HepG2 (cell line): ENCODE data around the gene PCBP2. TPM values are rescaled to one million over a fixed set of nuclear protein-coding genes. Genes with fewer than 3 reads are reported as not detected.
A peak's percentile ranks its signal among the peaks of the same experiment; 100 is the strongest.

ENCODE experiments used
- ATAC-seq: fragments of 200-7000 bp; cut with Tn5 transposase; 3 replicates; pipeline ENCODE4 v1.9.1; 2020; ENCODE audit warnings: mild to moderate bottlenecking, moderate library complexity
- BruUV-seq: library from RNA; stranded (reverse); fragments of 400-500 nt; replicated peaks from 2 replicates; lab custom pipeline; 2021; lab: Mats Ljungman, UMichigan
- CTCF ChIA-PET: fragments of 300-600 bp; formaldehyde crosslinking; extraction: SDS; loops from one replicate; lab custom pipeline; 2021; ENCODE audit warnings: low total read pairs, inconsistent platforms, low intra/inter-chr PET ratio; lab: Yijun Ruan, JAX
- POLR2A ChIA-PET: fragments of 350-600 bp; sonication (Branson Sonifier 250); formaldehyde crosslinking; loops from one replicate; lab custom pipeline; 2020; ENCODE audit warnings: antibody characterized with exemption, inconsistent platforms; lab: Yijun Ruan, JAX
- DNase-seq: peaks from one replicate; pipeline ENCODE4 v3.0.0-alpha.2; 2015; ENCODE audit warnings: low spot score
- FAIRE-seq: peaks from 3 replicates; lab custom pipeline; 2011; peaks lifted over from hg19 to GRCh38; lab: Jason Lieb, UNC
- H2AFZ ChIP-seq: one replicate; pipeline ENCODE4 v1.6.1; 2011; ENCODE audit warnings: low read length, inconsistent platforms
- H3K27ac ChIP-seq: fragments of 300-600 bp; 3 replicates; pipeline ENCODE4 v1.8.0; 2011; ENCODE audit warnings: mixed run types, mild to moderate bottlenecking, mixed read lengths, low read length, inconsistent platforms; ENCODE audit not compliant: insufficient read depth; ENCODE audit errors: extremely low read length
- H3K27me3 ChIP-seq, 2 experiments: fragments of 200-600 bp in 1 of 2; 2 replicates in 1 of 2; 3 replicates in 1 of 2; pipeline versions ENCODE4 v1.6.0 to v1.8.0; 2011; ENCODE audit warnings: low read length in 2 of 2, mild to moderate bottlenecking in 2 of 2, moderate library complexity in 2 of 2, inconsistent platforms in 1 of 2; ENCODE audit not compliant: insufficient read depth in 2 of 2, control insufficient read depth in 1 of 2
- H3K36me3 ChIP-seq, 2 experiments: fragments of 200-600 bp in 1 of 2; replicated peaks in 1 of 2; 2 replicates in 1 of 2; 3 replicates in 1 of 2; pipeline versions ENCODE4 v1.5.1 to v1.8.0; 2011; ENCODE audit warnings: low read length in 2 of 2, inconsistent platforms in 1 of 2; ENCODE audit not compliant: insufficient read depth in 2 of 2, control insufficient read depth in 1 of 2
- H3K4me1 ChIP-seq: 2 replicates; pipeline ENCODE4 v1.5.1; 2012; ENCODE audit warnings: low read length, inconsistent platforms; ENCODE audit not compliant: insufficient read depth
- H3K4me2 ChIP-seq: 2 replicates; pipeline ENCODE4 v1.6.0; 2011; ENCODE audit warnings: low read depth, low read length, inconsistent platforms
- H3K4me3 ChIP-seq, 3 experiments: fragments of 200-600 bp in 1 of 3; sonication (generic), shearing (Covaris generic) in 1 of 3; replicated peaks in 1 of 3; 2 replicates each; pipeline ENCODE4 v1.5.1; 2011 to 2016; ENCODE audit warnings: low read length in 3 of 3, inconsistent platforms in 2 of 3, low read depth in 2 of 3, mild to moderate bottlenecking in 2 of 3, control low read depth in 1 of 3, mixed read lengths in 1 of 3; ENCODE audit not compliant: insufficient read depth in 1 of 3
- H3K79me2 ChIP-seq: one replicate; pipeline ENCODE4 v1.6.1; 2011; ENCODE audit warnings: low read length, inconsistent platforms; ENCODE audit not compliant: insufficient read depth
- H3K9ac ChIP-seq: 2 replicates; pipeline ENCODE4 v1.6.0; 2011; ENCODE audit warnings: mild to moderate bottlenecking, low read depth, low read length, inconsistent platforms; ENCODE audit not compliant: insufficient read depth
- H3K9me3 ChIP-seq: 2 replicates; pipeline ENCODE4 v1.5.1; 2012; ENCODE audit warnings: mild to moderate bottlenecking, low read length
- H4K20me1 ChIP-seq: 2 replicates; pipeline ENCODE4 v1.6.0; 2011; ENCODE audit warnings: inconsistent platforms, mild to moderate bottlenecking, low read length, moderate library complexity; ENCODE audit not compliant: insufficient read depth
- POLR2A ChIP-seq, 2 experiments: IDR thresholded peaks; 2 replicates each; pipeline ENCODE4 v1.6.1; 2011; ENCODE audit warnings: low read depth in 2 of 2, low read length in 2 of 2, mild to moderate bottlenecking in 1 of 2, moderate library complexity in 1 of 2; ENCODE audit not compliant: insufficient read depth in 1 of 2
- POLR2AphosphoS5 ChIP-seq: IDR thresholded peaks from 2 replicates; pipeline ENCODE4 v1.6.1; 2012; ENCODE audit warnings: low read depth, low read length
- RBM22 ChIP-seq: fragments of 200-400 bp; formaldehyde crosslinking; optimal IDR thresholded peaks from 2 replicates; pipeline ENCODE3; 2017; ENCODE audit warnings: mild to moderate bottlenecking, low read length, moderate library complexity
- SKIL ChIP-seq: sonication (generic); formaldehyde crosslinking; IDR thresholded peaks from 2 replicates; pipeline ENCODE4 v1.8.0; 2022; ENCODE audit warnings: missing genetic modification reagents, mild to moderate bottlenecking, moderate library complexity, borderline replicate concordance
- SSRP1 ChIP-seq: IDR thresholded peaks from 2 replicates; pipeline ENCODE4 v1.6.1; 2016; ENCODE audit warnings: control low read depth
- STAT6 ChIP-seq: sonication (generic); formaldehyde crosslinking; IDR thresholded peaks from 2 replicates; pipeline ENCODE4 v1.4.0; 2020; ENCODE audit warnings: missing genetic modification reagents, mild to moderate bottlenecking, borderline replicate concordance
- ZNF546 ChIP-seq: sonication (generic); formaldehyde crosslinking; conservative IDR thresholded peaks from 2 replicates; pipeline ENCODE4 v1.8.1; 2023; ENCODE audit warnings: mild to moderate bottlenecking, missing genetic modification reagents
- WGBS: methylation state at CpG from one replicate; pipeline ENCODE4 v1.1.6; 2017; ENCODE audit warnings: low lambda C conversion rate; 5-methylcytosine and 5-hydroxymethylcytosine counted together
- in situ Hi-C: cut with HindIII; loops from 2 replicates; pipeline ENCODE4 v1.10.0; 2017; ENCODE audit warnings: low pct_unique_long_range_greater_than_20kb; ENCODE audit not compliant: extremely low pct_ligation_motif_present
- intact Hi-C: fragments of 100-400 bp; cut with micrococcal nuclease; formaldehyde crosslinking; loops from one replicate; pipeline ENCODE4 v1.10.0; 2022; ENCODE audit not compliant: unreplicated experiment
- polyA plus RNA-seq, 8 experiments: library from polyadenylated mRNA; depleted of rRNA in 3 of 8; stranded (reverse) in 7 of 8; unstranded in 1 of 8; fragments of >200 nt; fragmentation: Illumina TruSeq in 4 of 8; extraction: Trizol in 4 of 8; gene quantifications; 2 replicates each; pipeline versions ENCODE4 v1.2.1 to v1.2.3, GENCODE V29; 2011 to 2016; ENCODE audit warnings: low read depth in 4 of 8, missing spikeins in 1 of 8, mixed read lengths in 1 of 8; ENCODE audit not compliant: insufficient read depth in 1 of 8
- total RNA-seq, 5 experiments: library from RNA; depleted of rRNA; stranded (reverse); fragments of >200 nt; fragmentation: Illumina TruSeq; extraction: Trizol; gene quantifications; 2 replicates each; pipeline ENCODE4 v1.2.3, GENCODE V29; 2016; ENCODE audit warnings: low read depth in 1 of 5

The PCBP2 gene
- total and polyA plus RNA-seq, 2 of the 13 experiments (the other 11 are each of a cell fraction or from before 2014, with no cell fraction given): 154 to 345 TPM

- ChIA-PET POLR2A (interaction anchor here (1.2 kb wide), 1 partner anchor 15 kb away, joined by 7 read pairs; the partner anchor contains the start of gene TARBP2), CTCF (no interaction called here)
- no peaks in the 10 kb centered on the region for H3K27me3 ChIP-seq
- BruUV-seq: no TSS peak
- no peak for FAIRE-seq
- intact Hi-C loops: no loop called here
- no peaks in the 10 kb centered on the region for H3K9me3 ChIP-seq
- in situ Hi-C loops: no loop called here
- H3K4me2 ChIP-seq: no peak overlapping the region
- no peak overlapping the region for H3K9ac ChIP-seq
- H3K36me3 ChIP-seq: peaks cover 4 to 16% of the 10 kb centered on the region in 2 experiments; a peak in 3 of 5 replicates
- WGBS: 97% methylated on average over 5 of the region's 10 CpGs
- H3K79me2 ChIP-seq: no peaks in the 10 kb centered on the region
- DNase-seq: no peak
- H3K27ac ChIP-seq: no peak overlapping the region
- TF ChIP-seq ZNF546 (CRISPR knock-in tag) (no peak), RBM22 (peak; percentile 36), SSRP1 (CRISPR knock-in tag) (peak; percentile 45; the same call in 1 of the 2 replicates), POLR2A (IDR thresholded peaks at IDR 0.05; ENCODE audit: insufficient read depth in 1 of 2, low read depth in 2 of 2, low read length in 2 of 2) (peak in 1 of 2 experiments; percentile 24; a peak in 2 of 4 replicates), POLR2AphosphoS5 (0 out of 2 replicates have a peak, but pooled peaks have one; percentile 23), STAT6 (no peak), SKIL (CRISPR knock-in tag) (no peak)
- ATAC-seq: peak; percentile 3
- H2AFZ ChIP-seq: no peak overlapping the region
- no peaks in the 10 kb centered on the region for H3K4me1 ChIP-seq
- no peak overlapping the region for H3K4me3 ChIP-seq
- H4K20me1 ChIP-seq: peaks cover 7% of the 10 kb centered on the region; the same call in 1 of the 2 replicates
Measured at GRCh38 chr12:53485955-53486735, 34.2 kb downstream of the PCBP2 start.
